SK-N-SH (cell line): ENCODE measurements around the gene ZNF221.

ENCODE experiments used
- CTCF ChIP-seq: fragments of 200-600 bp; sonication (generic); IDR thresholded peaks from 2 replicates; pipeline ENCODE4 v1.6.1; 2017; ENCODE audit warnings: antibody characterized with exemption, mild to moderate bottlenecking, moderate library complexity
- ELF1 ChIP-seq: IDR thresholded peaks from 2 replicates; pipeline ENCODE4 v1.4.0; 2012
- RFX5 ChIP-seq: IDR thresholded peaks from 2 replicates; pipeline ENCODE4 v1.6.1; 2012; ENCODE audit warnings: mild to moderate bottlenecking, improper control_type of control experiment, low read length
- RXRA ChIP-seq: IDR thresholded peaks from 2 replicates; pipeline ENCODE4 v1.4.0; 2012; ENCODE audit warnings: low read depth, mild to moderate bottlenecking, borderline replicate concordance
- ZBTB33 ChIP-seq: IDR thresholded peaks from 2 replicates; pipeline ENCODE4 v1.4.0; 2012; ENCODE audit warnings: low read depth, borderline replicate concordance

- no peak for TF ChIP-seq CTCF
- no peak for TF ChIP-seq ELF1
- no peak for TF ChIP-seq ZBTB33
- no peak for TF ChIP-seq RFX5
- no peak for TF ChIP-seq RXRA
Observed at GRCh38 chr19:43997631-43998290, 46.7 kb downstream of the ZNF221 start.
